MM.1S (cell line): ENCODE measurements around the gene SUPT3H.

Experiments
- EZH2phosphoT487 ChIP-seq: fragments of 300-600 bp; sonication (generic); IDR thresholded peaks from 2 replicates; pipeline ENCODE4 v1.6.1; 2018; ENCODE audit warnings: antibody characterized with exemption, low read length
- TF ChIP-seq, protein P1 (sequence below): fragments of 300-600 bp; sonication (generic); IDR thresholded peaks from 2 replicates; pipeline ENCODE4 v1.5.1; 2016; ENCODE audit warnings: antibody characterized with exemption, low read length, mixed read lengths

DNA sequence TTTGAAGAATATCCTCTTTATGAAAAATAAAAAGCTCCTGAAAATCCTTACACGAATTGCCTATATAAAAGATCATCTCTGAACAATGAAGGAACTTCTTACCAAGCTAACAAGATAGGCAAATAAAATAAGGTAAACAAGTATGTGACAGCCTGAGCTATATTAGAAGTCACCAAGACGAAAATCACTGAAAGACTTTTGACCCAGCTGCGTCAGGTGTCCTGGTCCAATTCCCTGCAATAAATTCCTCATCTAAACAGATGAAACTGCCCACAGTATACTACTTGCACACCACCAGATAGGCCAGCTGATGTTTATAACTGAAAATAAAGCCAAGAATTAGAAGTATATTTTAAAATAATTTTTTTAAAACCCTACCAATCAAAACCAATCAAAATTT, 117.0 kb downstream of the SUPT3H start:
- TF ChIP-seq, protein P1, sequence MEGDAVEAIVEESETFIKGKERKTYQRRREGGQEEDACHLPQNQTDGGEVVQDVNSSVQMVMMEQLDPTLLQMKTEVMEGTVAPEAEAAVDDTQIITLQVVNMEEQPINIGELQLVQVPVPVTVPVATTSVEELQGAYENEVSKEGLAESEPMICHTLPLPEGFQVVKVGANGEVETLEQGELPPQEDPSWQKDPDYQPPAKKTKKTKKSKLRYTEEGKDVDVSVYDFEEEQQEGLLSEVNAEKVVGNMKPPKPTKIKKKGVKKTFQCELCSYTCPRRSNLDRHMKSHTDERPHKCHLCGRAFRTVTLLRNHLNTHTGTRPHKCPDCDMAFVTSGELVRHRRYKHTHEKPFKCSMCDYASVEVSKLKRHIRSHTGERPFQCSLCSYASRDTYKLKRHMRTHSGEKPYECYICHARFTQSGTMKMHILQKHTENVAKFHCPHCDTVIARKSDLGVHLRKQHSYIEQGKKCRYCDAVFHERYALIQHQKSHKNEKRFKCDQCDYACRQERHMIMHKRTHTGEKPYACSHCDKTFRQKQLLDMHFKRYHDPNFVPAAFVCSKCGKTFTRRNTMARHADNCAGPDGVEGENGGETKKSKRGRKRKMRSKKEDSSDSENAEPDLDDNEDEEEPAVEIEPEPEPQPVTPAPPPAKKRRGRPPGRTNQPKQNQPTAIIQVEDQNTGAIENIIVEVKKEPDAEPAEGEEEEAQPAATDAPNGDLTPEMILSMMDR: no peak
- no peak for TF ChIP-seq EZH2phosphoT487
